Astrocyte (in vitro differentiated cells and primary cell): ENCODE measurements around the gene N4BP2.

Source experiments
- EZH2 ChIP-seq: IDR thresholded peaks from 2 replicates; pipeline ENCODE4 v1.6.1; 2012; ENCODE audit warnings: mild to moderate bottlenecking, low read length, inconsistent platforms; ENCODE audit not compliant: insufficient read depth
- TF ChIP-seq, protein P1 (sequence below): IDR thresholded peaks from 2 replicates; pipeline ENCODE4 v1.5.1; 2011; ENCODE audit warnings: low read depth, mild to moderate bottlenecking, inconsistent platforms, low read length, moderate library complexity; ENCODE audit not compliant: insufficient read depth

GRCh38 chr4:40170588-40170987, 113.9 kb downstream of the N4BP2 start:
- TF ChIP-seq, protein P1, sequence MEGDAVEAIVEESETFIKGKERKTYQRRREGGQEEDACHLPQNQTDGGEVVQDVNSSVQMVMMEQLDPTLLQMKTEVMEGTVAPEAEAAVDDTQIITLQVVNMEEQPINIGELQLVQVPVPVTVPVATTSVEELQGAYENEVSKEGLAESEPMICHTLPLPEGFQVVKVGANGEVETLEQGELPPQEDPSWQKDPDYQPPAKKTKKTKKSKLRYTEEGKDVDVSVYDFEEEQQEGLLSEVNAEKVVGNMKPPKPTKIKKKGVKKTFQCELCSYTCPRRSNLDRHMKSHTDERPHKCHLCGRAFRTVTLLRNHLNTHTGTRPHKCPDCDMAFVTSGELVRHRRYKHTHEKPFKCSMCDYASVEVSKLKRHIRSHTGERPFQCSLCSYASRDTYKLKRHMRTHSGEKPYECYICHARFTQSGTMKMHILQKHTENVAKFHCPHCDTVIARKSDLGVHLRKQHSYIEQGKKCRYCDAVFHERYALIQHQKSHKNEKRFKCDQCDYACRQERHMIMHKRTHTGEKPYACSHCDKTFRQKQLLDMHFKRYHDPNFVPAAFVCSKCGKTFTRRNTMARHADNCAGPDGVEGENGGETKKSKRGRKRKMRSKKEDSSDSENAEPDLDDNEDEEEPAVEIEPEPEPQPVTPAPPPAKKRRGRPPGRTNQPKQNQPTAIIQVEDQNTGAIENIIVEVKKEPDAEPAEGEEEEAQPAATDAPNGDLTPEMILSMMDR: no peak
- TF ChIP-seq EZH2: no peak
